ENCODE data around the gene UNC13A.

- TF ChIP-seq EGR1 (IDR thresholded peaks at IDR 0.05; ENCODE audit: low read depth) (no peak), POLR2A (IDR thresholded peaks at IDR 0.05; ENCODE audit: borderline replicate concordance, extremely low read depth, insufficient read depth, insufficient read length) (no peak), SP1 (IDR thresholded peaks at IDR 0.05; ENCODE audit: low read depth) (no peak), EZH2 (IDR thresholded peaks at IDR 0.05) (no peak), FOSL1 (IDR thresholded peaks at IDR 0.05; ENCODE audit: low read depth) (no peak), CEBPB (IDR thresholded peaks at IDR 0.05; ENCODE audit: low read depth) (no peak)
- TF ChIP-seq, protein P1, sequence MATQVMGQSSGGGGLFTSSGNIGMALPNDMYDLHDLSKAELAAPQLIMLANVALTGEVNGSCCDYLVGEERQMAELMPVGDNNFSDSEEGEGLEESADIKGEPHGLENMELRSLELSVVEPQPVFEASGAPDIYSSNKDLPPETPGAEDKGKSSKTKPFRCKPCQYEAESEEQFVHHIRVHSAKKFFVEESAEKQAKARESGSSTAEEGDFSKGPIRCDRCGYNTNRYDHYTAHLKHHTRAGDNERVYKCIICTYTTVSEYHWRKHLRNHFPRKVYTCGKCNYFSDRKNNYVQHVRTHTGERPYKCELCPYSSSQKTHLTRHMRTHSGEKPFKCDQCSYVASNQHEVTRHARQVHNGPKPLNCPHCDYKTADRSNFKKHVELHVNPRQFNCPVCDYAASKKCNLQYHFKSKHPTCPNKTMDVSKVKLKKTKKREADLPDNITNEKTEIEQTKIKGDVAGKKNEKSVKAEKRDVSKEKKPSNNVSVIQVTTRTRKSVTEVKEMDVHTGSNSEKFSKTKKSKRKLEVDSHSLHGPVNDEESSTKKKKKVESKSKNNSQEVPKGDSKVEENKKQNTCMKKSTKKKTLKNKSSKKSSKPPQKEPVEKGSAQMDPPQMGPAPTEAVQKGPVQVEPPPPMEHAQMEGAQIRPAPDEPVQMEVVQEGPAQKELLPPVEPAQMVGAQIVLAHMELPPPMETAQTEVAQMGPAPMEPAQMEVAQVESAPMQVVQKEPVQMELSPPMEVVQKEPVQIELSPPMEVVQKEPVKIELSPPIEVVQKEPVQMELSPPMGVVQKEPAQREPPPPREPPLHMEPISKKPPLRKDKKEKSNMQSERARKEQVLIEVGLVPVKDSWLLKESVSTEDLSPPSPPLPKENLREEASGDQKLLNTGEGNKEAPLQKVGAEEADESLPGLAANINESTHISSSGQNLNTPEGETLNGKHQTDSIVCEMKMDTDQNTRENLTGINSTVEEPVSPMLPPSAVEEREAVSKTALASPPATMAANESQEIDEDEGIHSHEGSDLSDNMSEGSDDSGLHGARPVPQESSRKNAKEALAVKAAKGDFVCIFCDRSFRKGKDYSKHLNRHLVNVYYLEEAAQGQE (IDR thresholded peaks at IDR 0.05; ENCODE audit: low read depth), result no peak
- TF ChIP-seq, protein P2, sequence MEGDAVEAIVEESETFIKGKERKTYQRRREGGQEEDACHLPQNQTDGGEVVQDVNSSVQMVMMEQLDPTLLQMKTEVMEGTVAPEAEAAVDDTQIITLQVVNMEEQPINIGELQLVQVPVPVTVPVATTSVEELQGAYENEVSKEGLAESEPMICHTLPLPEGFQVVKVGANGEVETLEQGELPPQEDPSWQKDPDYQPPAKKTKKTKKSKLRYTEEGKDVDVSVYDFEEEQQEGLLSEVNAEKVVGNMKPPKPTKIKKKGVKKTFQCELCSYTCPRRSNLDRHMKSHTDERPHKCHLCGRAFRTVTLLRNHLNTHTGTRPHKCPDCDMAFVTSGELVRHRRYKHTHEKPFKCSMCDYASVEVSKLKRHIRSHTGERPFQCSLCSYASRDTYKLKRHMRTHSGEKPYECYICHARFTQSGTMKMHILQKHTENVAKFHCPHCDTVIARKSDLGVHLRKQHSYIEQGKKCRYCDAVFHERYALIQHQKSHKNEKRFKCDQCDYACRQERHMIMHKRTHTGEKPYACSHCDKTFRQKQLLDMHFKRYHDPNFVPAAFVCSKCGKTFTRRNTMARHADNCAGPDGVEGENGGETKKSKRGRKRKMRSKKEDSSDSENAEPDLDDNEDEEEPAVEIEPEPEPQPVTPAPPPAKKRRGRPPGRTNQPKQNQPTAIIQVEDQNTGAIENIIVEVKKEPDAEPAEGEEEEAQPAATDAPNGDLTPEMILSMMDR (IDR thresholded peaks at IDR 0.05 in 2 of 3, conservative IDR thresholded peaks at IDR 0.05 in 1 of 3; ENCODE audit: borderline replicate concordance in 1 of 3, insufficient read depth in 1 of 3, low read depth in 2 of 3, low read length in 2 of 3), result no peak
- TF ChIP-seq, protein P3, sequence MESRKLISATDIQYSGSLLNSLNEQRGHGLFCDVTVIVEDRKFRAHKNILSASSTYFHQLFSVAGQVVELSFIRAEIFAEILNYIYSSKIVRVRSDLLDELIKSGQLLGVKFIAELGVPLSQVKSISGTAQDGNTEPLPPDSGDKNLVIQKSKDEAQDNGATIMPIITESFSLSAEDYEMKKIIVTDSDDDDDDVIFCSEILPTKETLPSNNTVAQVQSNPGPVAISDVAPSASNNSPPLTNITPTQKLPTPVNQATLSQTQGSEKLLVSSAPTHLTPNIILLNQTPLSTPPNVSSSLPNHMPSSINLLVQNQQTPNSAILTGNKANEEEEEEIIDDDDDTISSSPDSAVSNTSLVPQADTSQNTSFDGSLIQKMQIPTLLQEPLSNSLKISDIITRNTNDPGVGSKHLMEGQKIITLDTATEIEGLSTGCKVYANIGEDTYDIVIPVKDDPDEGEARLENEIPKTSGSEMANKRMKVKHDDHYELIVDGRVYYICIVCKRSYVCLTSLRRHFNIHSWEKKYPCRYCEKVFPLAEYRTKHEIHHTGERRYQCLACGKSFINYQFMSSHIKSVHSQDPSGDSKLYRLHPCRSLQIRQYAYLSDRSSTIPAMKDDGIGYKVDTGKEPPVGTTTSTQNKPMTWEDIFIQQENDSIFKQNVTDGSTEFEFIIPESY (IDR thresholded peaks at IDR 0.05; ENCODE audit: extremely low read depth, insufficient replicate concordance, low read length), result no peak
These were observed 4.4 kb upstream of the UNC13A start for GRCh38 chr19:17692566-17692965.

Data from HCT116 (cell line).